ENCODE results near the gene GPR32.
A peak's percentile ranks its signal among the peaks of the same experiment; 100 is the strongest.
"Not testable (repeated sequence)": the region's sequence is repeated elsewhere in the genome, so short reads cannot be mapped to it uniquely, and the experiment has no call there.

The GPR32 gene

GRCh38 chr19:50770164-50770563, at the start of gene GPR32:
Gene GPR32 (plus strand): TSS chr19:50770464. CDS start chr19:50770601, 137 bp downstream.
- DNase-seq = not testable (repeated sequence)

- DNase-seq = peak; percentile 57
Observed at GRCh38 chr19:50720921-50721381, 49.3 kb upstream of the GPR32 start.

DNA sequence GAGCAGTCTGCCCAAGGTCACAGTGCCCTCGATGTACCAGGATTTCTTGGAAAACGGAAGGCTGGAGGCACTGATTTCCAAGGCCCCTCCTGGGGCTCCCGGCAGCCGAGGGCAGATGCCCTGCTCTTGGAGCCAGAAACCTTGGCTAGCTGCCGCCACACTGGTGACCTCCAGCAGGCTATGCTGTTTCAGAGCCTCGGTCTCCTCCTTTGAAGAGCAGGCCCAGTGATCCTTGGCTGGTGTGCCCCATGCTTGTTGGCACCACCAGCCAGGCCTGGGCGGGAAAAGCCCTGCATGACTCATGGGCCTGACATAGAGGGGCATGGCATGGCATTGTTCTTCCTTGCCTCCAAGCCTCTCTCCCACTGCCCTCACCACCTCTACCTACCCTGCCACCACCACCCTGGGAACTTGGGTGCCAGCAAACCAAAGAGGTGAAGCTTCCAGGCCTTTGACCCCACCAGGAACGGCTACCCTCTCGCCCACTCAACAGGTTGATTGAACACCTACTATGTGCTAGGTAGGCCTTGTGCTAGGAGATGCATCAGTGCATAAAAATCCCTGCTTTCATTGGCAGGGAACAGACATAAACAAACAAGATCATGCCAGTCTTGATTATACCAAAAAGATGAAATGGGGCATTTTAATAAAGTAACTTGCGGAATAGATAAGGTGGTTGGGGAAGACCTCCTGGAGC, 48.7 kb upstream of the GPR32 start:
- DNase-seq = no peak

DNA sequence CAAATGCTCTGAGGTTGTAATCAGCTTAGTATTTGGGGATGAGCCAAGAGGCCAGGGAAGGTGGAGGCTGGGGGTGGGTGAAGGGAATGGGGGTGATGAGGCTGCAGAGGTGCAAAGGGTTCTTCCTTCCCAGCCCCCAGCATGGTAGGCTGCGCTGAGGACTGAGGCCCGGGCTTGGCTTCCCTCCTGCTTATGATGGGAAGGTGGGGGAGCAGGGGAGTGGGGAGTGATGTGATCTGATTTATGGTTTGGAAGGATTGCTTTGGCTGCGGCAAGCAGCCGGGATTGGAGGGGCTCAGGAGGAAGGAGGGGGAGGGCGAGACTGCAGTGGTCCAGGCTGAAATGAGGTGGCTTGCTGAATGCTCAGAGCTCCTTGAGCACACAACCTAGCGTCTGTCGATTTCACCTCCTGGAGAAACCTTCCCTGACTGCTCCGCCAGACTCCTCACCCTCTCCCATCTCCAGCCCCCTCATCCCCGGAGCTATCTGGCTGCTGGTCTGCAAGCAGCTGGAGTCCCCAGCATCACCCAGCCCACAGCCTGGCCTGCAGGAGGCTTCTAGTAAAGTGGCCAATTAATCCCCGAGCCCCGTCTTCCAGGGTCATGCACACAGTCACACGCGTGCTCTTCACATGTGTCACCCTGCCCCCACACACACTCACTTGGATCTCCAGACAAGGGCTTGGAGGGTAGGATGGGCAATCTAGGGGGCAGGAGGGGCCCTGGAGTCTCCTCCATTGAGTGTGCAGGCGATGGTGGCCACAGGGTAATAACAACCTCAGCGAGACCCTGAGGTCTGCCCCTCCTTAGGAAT, 47.9 kb upstream of the GPR32 start:
- DNase-seq = no peak

- peak; percentile 58 for DNase-seq
Observed at GRCh38 chr19:50723069-50723468, 47.2 kb upstream of the GPR32 start, which contains the start of gene CLEC11A. Gene CLEC11A (plus strand): TSS chr19:50723364. CDS start chr19:50723526, 162 bp downstream.

DNA sequence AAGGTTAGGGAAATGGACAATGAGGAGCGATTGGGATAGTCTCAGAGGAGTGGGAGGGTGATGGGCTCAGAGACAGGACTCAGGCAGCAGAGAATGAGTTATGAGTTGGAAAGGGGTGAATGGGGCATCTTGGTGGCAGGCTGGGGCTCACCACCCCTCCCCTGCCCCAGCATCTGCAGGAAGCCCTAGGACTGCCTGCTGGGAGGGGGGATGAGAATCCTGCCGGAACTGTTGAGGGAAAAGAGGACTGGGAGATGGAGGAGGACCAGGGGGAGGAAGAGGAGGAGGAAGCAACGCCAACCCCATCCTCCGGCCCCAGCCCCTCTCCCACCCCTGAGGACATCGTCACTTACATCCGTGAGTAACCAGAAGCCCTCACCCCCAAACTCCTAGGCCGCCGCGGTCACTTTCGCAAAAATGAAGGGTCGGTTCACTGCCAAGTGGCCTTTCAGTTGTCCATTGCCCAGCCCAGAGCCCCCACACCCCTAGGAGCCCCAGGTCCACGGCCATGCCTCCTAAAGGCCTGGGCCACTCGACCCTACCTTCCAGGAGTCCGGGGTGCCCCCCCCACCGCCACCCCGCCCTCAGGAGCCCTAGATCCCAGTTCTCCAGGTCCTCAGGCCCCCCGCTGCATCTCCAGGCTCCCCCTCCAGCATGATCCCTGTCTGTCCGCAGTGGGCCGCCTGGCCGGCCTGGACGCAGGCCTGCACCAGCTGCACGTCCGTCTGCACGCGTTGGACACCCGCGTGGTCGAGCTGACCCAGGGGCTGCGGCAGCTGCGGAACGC, 46.3 kb upstream of the GPR32 start:
- DNase-seq = no peak

GRCh38 chr19:50724522-50725217, 45.6 kb upstream of the GPR32 start:
- peak; percentile 100 for DNase-seq

DNA sequence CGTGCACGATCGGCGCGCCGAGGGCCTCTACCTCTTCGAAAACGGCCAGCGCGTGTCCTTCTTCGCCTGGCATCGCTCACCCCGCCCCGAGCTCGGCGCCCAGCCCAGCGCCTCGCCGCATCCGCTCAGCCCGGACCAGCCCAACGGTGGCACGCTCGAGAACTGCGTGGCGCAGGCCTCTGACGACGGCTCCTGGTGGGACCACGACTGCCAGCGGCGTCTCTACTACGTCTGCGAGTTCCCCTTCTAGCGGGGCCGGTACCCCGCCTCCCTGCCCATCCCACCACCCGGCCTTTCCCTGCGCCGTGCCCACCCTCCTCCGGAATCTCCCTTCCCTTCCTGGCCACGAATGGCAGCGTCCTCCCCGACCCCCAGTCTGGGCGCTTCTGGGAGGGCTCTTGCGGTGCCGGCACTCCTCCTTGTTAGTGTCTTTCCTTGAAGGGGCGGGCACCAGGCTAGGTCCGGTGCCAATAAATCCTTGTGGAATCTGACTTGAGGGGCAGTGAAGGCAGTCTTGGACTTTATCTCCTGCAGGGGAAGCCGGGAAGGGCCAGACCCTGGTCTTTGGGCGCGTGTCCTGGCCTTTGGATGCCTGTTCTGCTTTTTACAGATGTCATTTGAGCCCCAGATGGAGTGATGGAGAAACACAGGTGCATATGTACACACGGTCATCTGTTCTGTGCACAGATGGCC, 44.9 kb upstream of the GPR32 start:
- no peak for DNase-seq

GRCh38 chr19:50725911-50726230, 44.4 kb upstream of the GPR32 start:
- no peak for DNase-seq

DNA sequence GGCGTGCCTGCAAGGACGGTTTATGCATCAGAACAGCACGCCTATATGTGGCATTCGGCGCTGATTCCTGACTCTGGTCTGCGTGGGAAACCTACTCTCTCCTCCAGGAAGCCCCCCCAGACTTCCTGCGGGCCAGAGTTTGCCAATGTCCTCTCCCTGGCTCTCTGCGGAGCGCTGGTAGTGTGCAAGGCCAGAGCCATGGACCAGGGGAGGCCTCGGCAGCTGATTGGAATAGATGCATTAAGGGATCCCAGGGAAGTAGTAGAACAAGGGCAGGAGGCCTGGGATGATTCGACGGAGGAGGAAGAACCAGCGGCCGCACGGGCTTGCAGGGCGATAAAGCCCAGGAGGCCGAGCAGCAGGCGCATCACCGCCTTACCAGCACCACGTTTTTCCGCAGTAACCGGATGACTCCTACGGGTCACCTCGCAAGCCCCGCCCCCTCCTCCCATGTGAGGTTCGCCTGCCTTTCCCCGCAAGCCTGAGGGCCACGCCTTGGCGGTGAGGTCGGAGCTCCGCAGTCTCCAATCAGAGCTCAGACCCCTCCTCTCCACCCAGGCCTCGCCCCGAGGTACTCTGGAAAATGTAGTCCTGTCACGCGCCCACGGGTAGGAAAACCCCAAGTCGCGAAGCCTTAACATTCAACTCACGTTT, 42.1 kb upstream of the GPR32 start:
- peak; percentile 96 for DNase-seq

DNA sequence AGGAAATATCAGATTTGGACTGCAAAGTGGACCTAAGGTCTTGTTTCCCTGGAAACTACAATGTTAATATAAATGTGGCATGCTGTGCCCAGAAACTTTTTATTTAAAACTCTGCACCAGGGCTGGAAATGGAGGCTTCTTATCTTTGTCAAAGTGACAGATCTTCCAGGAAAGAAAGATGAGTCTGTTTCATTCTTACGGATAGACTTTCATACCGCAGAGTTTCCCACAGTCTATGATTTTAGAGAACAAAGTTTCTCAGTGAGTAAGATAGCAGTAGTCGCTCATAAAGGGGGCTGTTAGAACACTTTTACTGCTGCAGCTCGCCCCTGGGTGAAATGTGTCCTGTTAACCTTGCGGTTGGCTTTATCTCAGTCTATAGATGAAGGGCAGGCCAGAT, 40.4 kb upstream of the GPR32 start:
- DNase-seq = no peak

GRCh38 chr19:50735869-50736268, 34.4 kb upstream of the GPR32 start:
- no peak for DNase-seq

DNA sequence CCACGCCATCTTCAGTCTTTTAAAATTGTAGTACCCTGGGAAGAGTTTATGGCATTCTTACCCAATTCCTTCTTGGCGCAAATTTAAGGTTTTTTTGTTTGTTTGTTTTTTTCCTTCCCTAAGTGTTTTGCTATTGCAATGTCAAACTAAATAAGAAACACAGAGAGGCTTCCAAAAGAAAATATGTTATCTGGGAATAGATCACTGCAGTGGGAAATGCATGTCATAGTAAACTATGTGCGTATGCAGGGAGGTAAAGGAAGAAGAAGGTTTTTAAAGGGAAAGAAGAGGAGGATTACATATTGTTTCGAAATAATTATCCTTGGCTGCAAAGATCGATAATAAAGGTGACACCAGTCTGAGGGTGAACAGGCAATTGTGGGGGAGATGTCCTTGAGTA, 33.9 kb upstream of the GPR32 start:
- no peak for DNase-seq

DNA sequence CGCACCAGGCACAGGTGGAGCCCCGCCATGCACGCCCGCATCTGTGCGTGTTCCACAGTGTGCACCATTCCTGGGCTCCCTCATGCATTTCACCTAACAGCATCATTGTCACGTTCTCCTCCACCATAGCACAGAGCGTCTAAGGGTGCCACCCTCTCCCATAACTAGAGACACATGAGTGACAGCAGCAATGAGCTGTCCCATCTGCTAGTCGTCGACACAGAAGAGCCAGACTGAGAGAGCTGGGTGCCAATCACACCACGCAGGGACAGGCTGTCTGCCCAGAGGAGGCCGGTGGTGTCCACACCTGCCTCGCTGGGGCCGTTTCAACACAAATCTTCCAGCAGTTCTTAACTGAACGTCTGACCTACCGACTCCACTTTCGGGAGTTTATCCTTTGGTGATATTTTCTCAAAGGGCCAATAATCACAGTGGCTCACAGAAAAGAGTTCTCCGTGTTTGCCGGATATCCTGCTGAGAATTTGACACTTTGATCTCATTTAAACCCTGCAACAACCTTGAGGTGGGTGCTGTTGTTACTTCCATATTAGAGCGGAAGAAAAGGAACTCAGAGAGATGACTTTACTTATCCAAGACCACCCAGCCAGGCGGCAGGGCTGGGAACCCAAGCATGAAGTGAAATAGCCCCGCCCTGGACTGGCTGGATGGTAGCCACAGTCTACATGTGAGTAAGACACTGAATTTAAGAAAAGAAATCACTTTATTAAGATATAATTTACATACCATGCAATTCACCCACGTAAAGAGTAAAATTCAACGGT, 30.9 kb upstream of the GPR32 start:
- no peak for DNase-seq

DNA sequence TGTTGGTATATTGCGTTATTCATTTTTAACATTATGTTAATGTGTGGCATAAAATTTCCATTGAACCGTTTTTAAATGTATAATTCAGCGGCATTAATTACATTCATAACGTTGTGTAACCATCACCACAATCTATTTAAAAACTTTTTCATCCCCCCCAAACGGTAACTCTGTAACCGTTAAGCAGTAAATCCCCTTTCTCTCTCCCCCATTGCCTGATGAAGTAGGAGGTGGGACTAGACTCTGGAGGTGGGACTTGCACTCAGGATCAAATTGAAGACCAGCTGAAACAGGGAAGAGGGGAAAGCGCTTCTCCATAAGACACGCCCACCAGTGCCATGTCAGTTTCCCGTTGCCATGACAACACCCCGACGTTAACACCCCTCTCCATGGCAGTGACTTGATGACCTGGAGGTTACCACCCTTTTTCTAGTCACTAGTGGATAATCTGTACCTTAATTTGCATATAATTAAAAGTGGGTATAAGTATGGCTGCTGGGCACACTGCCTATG, 30.3 kb upstream of the GPR32 start:
- DNase-seq = peak; percentile 39

GRCh38 chr19:50741179-50741933, 28.9 kb upstream of the GPR32 start:
- DNase-seq = peak; percentile 40

DNA sequence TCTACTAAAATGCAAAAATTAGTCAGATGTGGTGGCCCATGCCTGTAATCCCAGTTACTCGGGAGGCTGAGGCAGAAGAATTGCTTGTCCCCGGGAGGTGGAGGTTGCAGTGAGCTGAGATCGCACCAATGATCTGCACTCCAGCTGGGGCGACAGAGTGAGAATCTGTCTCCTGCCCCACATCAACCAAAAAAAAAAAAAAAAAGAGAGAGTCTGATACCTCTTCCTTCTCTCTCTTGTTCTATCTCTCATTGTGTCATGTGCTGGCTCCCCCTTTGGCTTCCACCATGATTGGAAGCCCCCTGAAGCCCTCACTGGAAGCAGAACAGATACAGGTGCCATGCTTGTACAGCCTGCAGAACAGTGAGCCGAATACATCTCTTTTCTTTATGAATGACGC, 26.7 kb upstream of the GPR32 start:
- no peak for DNase-seq

- no peak for DNase-seq
Observed at GRCh38 chr19:50745221-50745620, 25.0 kb upstream of the GPR32 start.

- DNase-seq = not testable (repeated sequence)
Observed at GRCh38 chr19:50747141-50747540, 23.1 kb upstream of the GPR32 start.

DNA sequence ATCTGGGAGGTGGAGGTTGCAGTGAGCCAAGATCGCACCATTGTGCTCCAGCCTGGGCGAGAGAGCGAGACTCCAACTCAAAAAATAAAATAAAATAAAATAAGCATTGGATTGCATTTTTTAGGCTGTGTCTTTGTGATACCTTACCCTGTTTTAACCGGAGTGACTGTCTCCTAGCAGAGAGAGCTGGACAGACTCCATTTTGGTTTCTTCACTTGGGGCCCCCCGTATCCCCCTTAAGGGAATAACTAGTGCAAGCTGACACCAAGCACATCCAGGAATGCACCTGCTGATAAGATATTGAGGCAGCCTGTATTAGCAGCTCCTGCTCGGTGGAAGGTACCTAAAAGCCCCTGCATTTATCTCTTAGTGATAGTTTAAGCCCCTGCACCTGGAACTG, 20.8 kb upstream of the GPR32 start:
- no peak for DNase-seq

All from hematopoietic multipotent progenitor cell treated with erythropoietin and hydrocortisone succinate and interleukin-3 and kit ligand, for 6 days (in vitro differentiated cells).